Common myeloid progenitor, CD34-positive (primary cell): ENCODE results near the gene ZNF621.

Experiments
- CTCF ChIA-PET: fragments of 350-600 bp; sonication (Branson Sonifier 250); formaldehyde crosslinking; loops from one replicate; lab custom pipeline; 2021; ENCODE audit warnings: antibody characterized with exemption; lab: Charles Lee
- POLR2A ChIA-PET: fragments of 350-600 bp; sonication (Branson Sonifier 250); formaldehyde crosslinking; loops from one replicate; lab custom pipeline; 2021; ENCODE audit warnings: antibody characterized with exemption; lab: Charles Lee
- DNase-seq, 3 donors: peaks; one replicate each; pipeline versions ENCODE4 v3.0.0 to v3.0.0-alpha.2; 2013
- H3K27ac ChIP-seq, 2 experiments: 1 replicate in 1 of 2; 2 replicates in 1 of 2; pipeline ENCODE4 v1.7.0; 2013; ENCODE audit warnings: inconsistent platforms in 2 of 2, low read length in 2 of 2, mild to moderate bottlenecking in 2 of 2, low read depth in 1 of 2, moderate library complexity in 1 of 2; ENCODE audit not compliant: severe bottlenecking in 2 of 2, insufficient read depth in 1 of 2, poor library complexity in 1 of 2
- H3K27me3 ChIP-seq, 5 experiments: replicated peaks in 2 of 5; 1 replicate in 3 of 5; 2 replicates in 2 of 5; pipeline versions ENCODE4 v1.6.1 to v1.7.0; 2013; ENCODE audit warnings: low read length in 4 of 5, mild to moderate bottlenecking in 2 of 5, moderate library complexity in 2 of 5, inconsistent platforms in 1 of 5; ENCODE audit not compliant: insufficient read depth in 5 of 5, control insufficient read depth in 4 of 5
- H3K36me3 ChIP-seq, 4 experiments: 1 replicate in 2 of 4; 2 replicates in 2 of 4; pipeline versions ENCODE4 v1.6.1 to v1.7.0; 2013; ENCODE audit warnings: low read length in 3 of 4, control low read depth in 1 of 4, mild to moderate bottlenecking in 1 of 4; ENCODE audit not compliant: control insufficient read depth in 4 of 4, insufficient read depth in 4 of 4
- H3K4me1 ChIP-seq, 4 experiments: 1 replicate in 3 of 4; 2 replicates in 1 of 4; pipeline versions ENCODE4 v1.6.1 to v1.7.1; 2013; ENCODE audit warnings: low read length in 3 of 4, mild to moderate bottlenecking in 3 of 4, control low read depth in 1 of 4, inconsistent platforms in 1 of 4, moderate library complexity in 1 of 4; ENCODE audit not compliant: control insufficient read depth in 4 of 4, insufficient read depth in 4 of 4; ENCODE audit errors: control extremely low read depth in 1 of 4
- H3K4me3 ChIP-seq, 7 experiments: 1 replicate in 4 of 7; 2 replicates in 3 of 7; pipeline versions ENCODE4 v1.5.1 to v1.7.0; 2013; ENCODE audit warnings: mild to moderate bottlenecking in 7 of 7, low read length in 6 of 7, moderate library complexity in 6 of 7, inconsistent platforms in 2 of 7, low read depth in 2 of 7, control low read depth in 1 of 7; ENCODE audit not compliant: insufficient read depth in 4 of 7, control insufficient read depth in 1 of 7; ENCODE audit errors: extremely low read depth in 1 of 7
- H3K9me3 ChIP-seq, 5 experiments: 1 replicate in 4 of 5; 2 replicates in 1 of 5; pipeline versions ENCODE4 v1.6.1 to v1.7.1; 2013; ENCODE audit warnings: low read length in 4 of 5, mild to moderate bottlenecking in 2 of 5, inconsistent platforms in 1 of 5, low read depth in 1 of 5, moderate library complexity in 1 of 5; ENCODE audit not compliant: control insufficient read depth in 4 of 5, insufficient read depth in 2 of 5; ENCODE audit errors: control extremely low read depth in 1 of 5
- WGBS: methylation state at CpG from one replicate; pipeline ENCODE4 v1.1.5; 2013; ENCODE audit not compliant: insufficient coverage; 5-methylcytosine and 5-hydroxymethylcytosine counted together

ZNF621 gene

DNA sequence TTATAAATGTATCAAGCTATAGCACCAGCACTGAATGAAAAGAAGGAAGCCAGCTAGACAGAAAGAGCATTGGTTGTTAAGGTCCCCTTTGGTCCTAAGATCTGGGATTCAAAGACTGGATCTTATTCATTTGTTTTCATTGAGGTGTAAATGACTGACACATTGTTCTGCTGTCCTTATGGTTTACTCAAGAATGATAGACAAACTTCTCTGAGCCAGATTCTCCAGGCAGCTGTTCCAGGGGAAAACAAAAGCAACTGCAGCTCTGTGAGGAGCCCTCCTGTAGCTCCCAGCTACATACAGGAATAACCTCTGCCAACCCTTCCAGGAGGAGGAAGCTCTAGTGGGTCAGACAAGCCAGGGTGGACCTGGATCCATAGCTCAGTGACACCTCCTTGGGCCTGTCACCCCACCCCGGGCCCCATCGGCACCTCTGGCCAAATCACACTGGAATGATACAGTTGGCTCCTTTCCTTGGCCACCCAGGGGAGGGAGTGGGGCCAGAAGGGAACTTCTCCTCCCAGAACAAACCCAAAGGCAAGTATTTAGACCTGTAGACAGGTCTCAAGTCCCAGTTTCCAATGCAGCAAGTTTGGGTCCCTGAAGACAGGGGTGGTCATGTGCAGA lies 57.8 kb downstream of the ZNF621 start:
- ChIA-PET CTCF (interaction anchor here (0.8 to 11.0 kb wide), 12 partner anchors 11 to 1518 kb away, joined by 3 to 127 read pairs (median 3); no protein-coding TSS in a partner anchor), POLR2A (no interaction called here)
- WGBS = 80% methylated on average over 2 of the region's 2 CpGs

DNA sequence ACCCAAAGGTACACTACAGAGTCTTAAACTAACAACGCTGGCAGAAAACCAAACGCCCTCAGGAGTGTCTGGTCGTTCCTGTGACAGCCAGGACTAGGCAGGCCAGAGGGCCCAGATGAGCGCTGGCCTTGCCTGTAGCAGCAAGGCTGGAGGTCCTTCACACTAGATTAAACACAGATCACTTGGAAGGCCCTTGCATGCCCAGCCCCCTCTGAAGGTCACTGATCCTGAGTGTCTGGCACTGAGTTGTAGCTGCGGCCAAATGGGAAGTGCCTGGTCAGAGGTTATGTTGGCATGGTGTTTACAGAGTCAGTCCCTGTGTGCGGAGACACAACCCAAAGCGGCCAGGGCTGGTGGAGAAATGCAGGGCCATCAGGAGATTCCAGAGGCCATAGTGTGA lies 58.9 kb downstream of the ZNF621 start:
- ChIA-PET POLR2A (no interaction called here), CTCF (interaction anchor here (0.9 to 11.0 kb wide), 10 partner anchors 15 to 1517 kb away, joined by 3 to 127 read pairs (median 4); no protein-coding TSS in a partner anchor)
- Histone ChIP-seq H3K27me3 (peaks cover 0 to 6% (median 0%) of the 10 kb centered on the region in 5 experiments), H3K9me3 (no peaks in the 10 kb centered on the region), H3K36me3 (no peaks in the 10 kb centered on the region), H3K4me1 (peaks cover 0 to 3% (median 0%) of the 10 kb centered on the region in 4 experiments), H3K4me3 (no peak overlapping the region), H3K27ac (no peak overlapping the region)
- no peak for DNase-seq
- WGBS = 100% methylated on average over 3 of the region's 7 CpGs

More for the DNA sequence above, 57.8 kb downstream of the ZNF621 start:
- H3K27me3 ChIP-seq = peaks cover 0 to 8% (median 0%) of the 10 kb centered on the region in 5 experiments
- no peak overlapping the region for H3K4me3 ChIP-seq
- H3K36me3 ChIP-seq = no peaks in the 10 kb centered on the region
- H3K4me1 ChIP-seq = peaks cover 0 to 3% (median 0%) of the 10 kb centered on the region in 4 experiments
- H3K9me3 ChIP-seq = no peaks in the 10 kb centered on the region
- no peak overlapping the region for H3K27ac ChIP-seq
- DNase-seq = no peak

DNA sequence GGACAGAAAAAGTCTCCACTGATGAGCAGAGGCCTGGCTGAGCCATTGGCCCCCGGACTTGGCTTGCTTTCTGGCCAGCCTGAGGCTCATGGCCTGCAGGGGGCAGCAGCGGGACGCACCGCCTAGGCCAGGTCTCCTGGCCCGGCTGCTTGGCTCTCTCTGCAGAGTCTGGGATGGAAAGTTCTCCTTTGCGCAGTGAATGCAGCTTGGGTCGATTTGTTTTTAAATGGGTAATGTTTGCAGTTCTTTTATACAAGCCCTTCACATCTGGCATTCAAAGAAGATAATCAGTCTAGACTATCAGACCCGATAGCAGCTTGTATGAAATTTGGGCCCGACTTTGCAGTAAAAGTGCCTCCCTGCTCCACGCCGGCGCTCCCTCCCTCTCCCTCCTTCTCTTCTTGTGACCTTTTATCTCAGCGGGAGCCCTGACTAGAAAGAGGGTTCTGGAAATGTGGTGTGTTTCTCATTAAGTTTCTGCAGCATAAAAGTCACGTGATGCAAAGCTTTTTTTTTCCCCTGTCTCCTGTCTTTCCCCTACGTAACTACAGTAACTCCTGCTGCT lies 59.9 kb downstream of the ZNF621 start:
- no peaks in the 10 kb centered on the region for H3K9me3 ChIP-seq
- no peak overlapping the region for H3K27ac ChIP-seq
- ChIA-PET POLR2A (no interaction called here), CTCF (interaction anchor here (0.8 to 11.0 kb wide), 11 partner anchors 8 to 1516 kb away, joined by 3 to 127 read pairs (median 5); partner anchors contain the start of gene ZNF620)
- WGBS = 38% methylated on average over 7 of the region's 15 CpGs
- DNase-seq = peak; percentile 62 to 84 (median 76)
- no peaks in the 10 kb centered on the region for H3K36me3 ChIP-seq
- H3K4me1 ChIP-seq = peaks cover 0 to 3% (median 0%) of the 10 kb centered on the region in 4 experiments
- H3K27me3 ChIP-seq = peaks cover 0 to 4% (median 0%) of the 10 kb centered on the region in 5 experiments
- no peak overlapping the region for H3K4me3 ChIP-seq

- 100% methylated on average over 2 of the region's 6 CpGs for WGBS
- Histone ChIP-seq H3K4me3 (no peak overlapping the region), H3K27me3 (peaks cover 0 to 4% (median 0%) of the 10 kb centered on the region in 5 experiments), H3K36me3 (no peaks in the 10 kb centered on the region), H3K4me1 (peaks cover 0 to 3% (median 0%) of the 10 kb centered on the region in 4 experiments), H3K27ac (no peak overlapping the region), H3K9me3 (no peaks in the 10 kb centered on the region)
- CTCF ChIA-PET = interaction anchor here (0.6 to 11.0 kb wide), 6 partner anchors 17 to 1297 kb away, joined by 3 to 127 read pairs (median 3); no protein-coding TSS in a partner anchor
- no peak for DNase-seq
- POLR2A ChIA-PET = interaction anchor here (1.2 kb wide), 1 partner anchor 613 kb away, joined by 3 read pairs; the partner anchor contains the start of gene CTNNB1
Observed at GRCh38 chr3:40585381-40586016, 60.7 kb downstream of the ZNF621 start.

GRCh38 chr3:40586901-40587300 lies 62.1 kb downstream of the ZNF621 start:
- POLR2A ChIA-PET = interaction anchor here (1.2 kb wide), 1 partner anchor 612 kb away, joined by 3 read pairs; the partner anchor contains the start of gene CTNNB1
- 80% methylated on average over 1 of the region's 1 CpG for WGBS
- no peaks in the 10 kb centered on the region for H3K9me3 ChIP-seq
- H3K27me3 ChIP-seq = peaks cover 0 to 6% (median 0%) of the 10 kb centered on the region in 5 experiments
- H3K4me1 ChIP-seq = peaks cover 0 to 3% (median 0%) of the 10 kb centered on the region in 4 experiments
- no peak for DNase-seq
- H3K36me3 ChIP-seq = no peaks in the 10 kb centered on the region
- H3K27ac ChIP-seq = no peak overlapping the region
- no peak overlapping the region for H3K4me3 ChIP-seq
- CTCF ChIA-PET = interaction anchor here (1.3 kb wide), 1 partner anchor 390 kb away, joined by 3 read pairs; no protein-coding TSS in a partner anchor

DNA sequence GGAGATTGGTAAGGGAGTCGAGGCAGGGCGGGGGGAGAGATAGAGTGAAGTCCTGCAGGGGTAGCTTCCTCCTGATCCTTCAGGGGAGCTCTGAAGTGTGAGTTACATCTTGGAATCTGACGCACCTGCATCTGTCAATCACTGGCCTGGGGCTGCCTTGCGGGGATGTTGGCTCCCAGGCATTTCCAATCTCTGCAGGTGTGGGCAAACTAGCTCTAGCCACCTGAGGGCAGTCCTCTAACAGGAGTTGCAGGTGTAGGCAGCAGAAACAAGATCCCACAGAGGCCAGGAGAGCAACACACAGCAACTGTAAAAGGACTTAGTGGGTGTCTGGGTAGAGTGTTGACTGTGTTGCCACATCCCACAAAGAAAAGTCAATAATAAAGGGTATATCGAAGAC lies 63.6 kb downstream of the ZNF621 start:
- DNase-seq = no peak
- no peak overlapping the region for H3K4me3 ChIP-seq
- H3K36me3 ChIP-seq = no peaks in the 10 kb centered on the region
- WGBS = 97% methylated on average over 4 of the region's 5 CpGs
- H3K4me1 ChIP-seq = peaks cover 0 to 3% (median 0%) of the 10 kb centered on the region in 4 experiments
- ChIA-PET POLR2A (interaction anchor here (0.5 kb wide), 1 partner anchor 277 kb away, joined by 3 read pairs; no protein-coding TSS in a partner anchor), CTCF (interaction anchor here (1.0 to 1.1 kb wide), 2 partner anchors 83 to 622 kb away, joined by 3 to 4 read pairs; partner anchors contain the start of gene ZNF620)
- H3K9me3 ChIP-seq = peaks cover 0 to 3% (median 0%) of the 10 kb centered on the region in 5 experiments
- H3K27ac ChIP-seq = no peak overlapping the region
- peaks cover 0 to 11% (median 0%) of the 10 kb centered on the region in 5 experiments for H3K27me3 ChIP-seq
